DND-41 (cell line): ENCODE results near the gene NLE1.

Experiments
- CTCF ChIP-seq: IDR thresholded peaks from 2 replicates; pipeline ENCODE4 v1.5.1; 2012; ENCODE audit warnings: borderline replicate concordance, low read length, moderate library complexity, mild to moderate bottlenecking; ENCODE audit not compliant: poor library complexity, severe bottlenecking; ENCODE audit errors: extremely low read depth
- EZH2 ChIP-seq: IDR thresholded peaks from 3 replicates; pipeline ENCODE4 v1.6.1; 2012; ENCODE audit warnings: borderline replicate concordance, low read depth, mild to moderate bottlenecking, moderate library complexity, low read length, inconsistent platforms; ENCODE audit not compliant: severe bottlenecking

GRCh38 chr17:35087731-35088355 is 54.3 kb downstream of the NLE1 start:
- TF ChIP-seq CTCF (no peak), EZH2 (no peak)
